GM12891 (cell line): Measurements from ENCODE around the gene COPB1.

Experiments
- POLR2A ChIP-seq: IDR thresholded peaks from 2 replicates; pipeline ENCODE4 v1.6.1; 2011; ENCODE audit warnings: low read depth, low read length, control low read depth
- TAF1 ChIP-seq: IDR thresholded peaks from 2 replicates; pipeline ENCODE4 v1.6.1; 2011; ENCODE audit warnings: low read depth, low read length, control low read depth

GRCh38 chr11:14538926-14539554 is 39.4 kb upstream of the COPB1 start:
- TF ChIP-seq TAF1, result no peak
- no peak for TF ChIP-seq POLR2A
